Esophagus (tissue), 2 donors: ENCODE data around the gene FNDC10. TPM values are rescaled to one million over a fixed set of nuclear protein-coding genes. Genes with fewer than 3 reads are reported as not detected.

Source experiments
- H3K27ac ChIP-seq, 2 donors: one replicate each; pipeline ENCODE4 v1.5.1; 2013; ENCODE audit warnings: low read depth in 2 of 2, mild to moderate bottlenecking in 2 of 2, inconsistent platforms in 1 of 2, low read length in 1 of 2, moderate library complexity in 1 of 2
- H3K27me3 ChIP-seq, 2 donors: one replicate each; pipeline ENCODE4 v1.6.1; 2013; ENCODE audit warnings: low read length in 2 of 2, control low read depth in 1 of 2, mild to moderate bottlenecking in 1 of 2; ENCODE audit not compliant: insufficient read depth in 2 of 2, control insufficient read depth in 1 of 2
- H3K36me3 ChIP-seq, 2 donors: one replicate each; pipeline ENCODE4 v1.6.1; 2013; ENCODE audit warnings: low read length in 1 of 2; ENCODE audit not compliant: control insufficient read depth in 2 of 2, insufficient read depth in 2 of 2
- H3K4me1 ChIP-seq, 2 donors: one replicate each; pipeline ENCODE4 v1.6.1; 2013; ENCODE audit warnings: low read length in 1 of 2; ENCODE audit not compliant: control insufficient read depth in 2 of 2, insufficient read depth in 2 of 2
- H3K4me3 ChIP-seq, 2 donors: one replicate each; pipeline ENCODE4 v1.5.1; 2013; ENCODE audit warnings: low read length in 2 of 2, mild to moderate bottlenecking in 2 of 2, low read depth in 1 of 2, moderate library complexity in 1 of 2
- H3K9me3 ChIP-seq, 2 donors: one replicate each; pipeline ENCODE4 v1.6.1; 2013; ENCODE audit warnings: mild to moderate bottlenecking in 2 of 2, low read depth in 1 of 2, low read length in 1 of 2, moderate library complexity in 1 of 2; ENCODE audit not compliant: control insufficient read depth in 2 of 2, insufficient read depth in 1 of 2
- WGBS, 2 donors: extraction: QIAGEN DNeasy Blood & Tissue Kit; methylation state at CpG; one replicate each; pipeline ENCODE4 v1.1.7; 2013; 5-methylcytosine and 5-hydroxymethylcytosine counted together
- polyA plus RNA-seq, 2 donors: library from polyadenylated mRNA; stranded (reverse); fragments of 200-250 nt; gene quantifications; one replicate each; pipeline ENCODE4 v1.2.3, GENCODE V29; 2013
- donor health status: healthy with polysubstance abuse.
- donor health status: Bipolar disorder and iron deficiency.

The FNDC10 gene
- polyA plus RNA-seq, 2 donors, result 7.5 to 8.3 TPM

- Histone ChIP-seq H3K9me3 (no peaks in the 10 kb centered on the region), H3K4me3 (peak overlapping the region; percentile 84 to 98), H3K36me3 (no peaks in the 10 kb centered on the region), H3K27me3 (no peaks in the 10 kb centered on the region), H3K4me1 (peaks cover 11 to 18% of the 10 kb centered on the region in 2 donors), H3K27ac (peak overlapping the region; percentile 99 to 100)
- WGBS, 2 donors, result 4 to 6% methylated on average over 66 to 80 of the region's 80 CpGs
Observed at GRCh38 chr1:1616045-1616790, 16.3 kb upstream of the FNDC10 start.

GRCh38 chr1:1615256-1616044 lies 15.5 kb upstream of the FNDC10 start, which contains the start of gene MIB2:
MIB2 (plus strand) TSS chr1:1615500; CDS start chr1:1623453, 7,953 bp downstream.
- Histone ChIP-seq H3K4me3 (peak within 1 kb of the TSS; percentile 84 to 98), H3K27ac (peak within 1 kb of the TSS; percentile 99 to 100), H3K36me3 (no peaks in the 10 kb centered on the region), H3K9me3 (no peaks in the 10 kb centered on the region), H3K4me1 (peaks cover 11 to 18% of the 10 kb centered on the region in 2 donors), H3K27me3 (no peaks in the 10 kb centered on the region)
- 0 to 1% methylated on average over 95 to 107 of the region's 107 CpGs for WGBS, 2 donors

- no peaks in the 10 kb centered on the region for H3K9me3 ChIP-seq
- peak overlapping the region; percentile 84 to 98 for H3K4me3 ChIP-seq
- H3K4me1 ChIP-seq, result peaks cover 11 to 18% of the 10 kb centered on the region in 2 donors
- no peaks in the 10 kb centered on the region for H3K36me3 ChIP-seq
- H3K27ac ChIP-seq, result peak overlapping the region; percentile 68 to 99
- WGBS, 2 donors, result 0% methylated on average over 23 of the region's 23 CpGs
- no peaks in the 10 kb centered on the region for H3K27me3 ChIP-seq
Observed at GRCh38 chr1:1614954-1615255, 15.0 kb upstream of the FNDC10 start.

GRCh38 chr1:1614204-1614953 lies 14.4 kb upstream of the FNDC10 start:
- WGBS, 2 donors, result 11 to 16% methylated on average over 30 of the region's 30 CpGs
- peak overlapping the region; percentile 68 to 99 for H3K27ac ChIP-seq
- H3K27me3 ChIP-seq, result no peaks in the 10 kb centered on the region

GRCh38 chr1:1613509-1614082 lies 13.7 kb upstream of the FNDC10 start:
- Histone ChIP-seq H3K9me3 (no peaks in the 10 kb centered on the region), H3K4me3 (no peak overlapping the region), H3K36me3 (no peaks in the 10 kb centered on the region), H3K4me1 (peaks cover 11 to 18% of the 10 kb centered on the region in 2 donors), H3K27ac (no peak overlapping the region), H3K27me3 (no peaks in the 10 kb centered on the region)
- WGBS, 2 donors, result 62 to 74% methylated on average over 11 of the region's 11 CpGs

More at GRCh38 chr1:1614204-1614953, 14.4 kb upstream of the FNDC10 start:
- peak overlapping the region; percentile 84 to 98 for H3K4me3 ChIP-seq
- H3K9me3 ChIP-seq, result no peaks in the 10 kb centered on the region
- no peaks in the 10 kb centered on the region for H3K36me3 ChIP-seq
- peaks cover 11 to 18% of the 10 kb centered on the region in 2 donors for H3K4me1 ChIP-seq

- peaks cover 11 to 15% of the 10 kb centered on the region in 2 donors for H3K4me1 ChIP-seq
- no peaks in the 10 kb centered on the region for H3K36me3 ChIP-seq
- 86 to 88% methylated on average over 3 of the region's 3 CpGs for WGBS, 2 donors
- H3K9me3 ChIP-seq, result no peaks in the 10 kb centered on the region
- H3K27me3 ChIP-seq, result no peaks in the 10 kb centered on the region
- no peak overlapping the region for H3K27ac ChIP-seq
- H3K4me3 ChIP-seq, result no peak overlapping the region
Observed at GRCh38 chr1:1612104-1612400, 12.1 kb upstream of the FNDC10 start.

GRCh38 chr1:1610796-1611195 lies 10.9 kb upstream of the FNDC10 start:
- Histone ChIP-seq H3K36me3 (no peaks in the 10 kb centered on the region), H3K27ac (no peak overlapping the region), H3K27me3 (no peaks in the 10 kb centered on the region), H3K4me3 (no peak overlapping the region), H3K4me1 (peaks cover 6% of the 10 kb centered on the region in 2 donors), H3K9me3 (no peaks in the 10 kb centered on the region)
- 63 to 77% methylated on average over 9 of the region's 9 CpGs for WGBS, 2 donors

GRCh38 chr1:1609822-1610485 lies 10.0 kb upstream of the FNDC10 start:
- H3K4me3 ChIP-seq, result no peak overlapping the region
- H3K36me3 ChIP-seq, result no peaks in the 10 kb centered on the region
- H3K27me3 ChIP-seq, result no peaks in the 10 kb centered on the region
- 66 to 69% methylated on average over 12 of the region's 12 CpGs for WGBS, 2 donors
- H3K4me1 ChIP-seq, result peaks cover 6% of the 10 kb centered on the region in 2 donors
- no peak overlapping the region for H3K27ac ChIP-seq
- H3K9me3 ChIP-seq, result no peaks in the 10 kb centered on the region

- Histone ChIP-seq H3K4me3 (no peak overlapping the region), H3K4me1 (no peaks in the 10 kb centered on the region), H3K27me3 (no peaks in the 10 kb centered on the region), H3K36me3 (no peaks in the 10 kb centered on the region), H3K9me3 (no peaks in the 10 kb centered on the region), H3K27ac (no peak overlapping the region)
- 76 to 87% methylated on average over 7 to 13 of the region's 13 CpGs for WGBS, 2 donors
Observed at GRCh38 chr1:1606232-1606631, 6.3 kb upstream of the FNDC10 start.
